ENCODE data around the gene RGS10. TPM values are rescaled to one million over a fixed set of nuclear protein-coding genes. Genes with fewer than 3 reads are reported as not detected.

RGS10 gene
- total and polyA plus RNA-seq, 10 of the 15 experiments (the other 5 are each of a cell fraction or from before 2014, with no cell fraction given): 72.8 to 193 (median 127) TPM

DNA sequence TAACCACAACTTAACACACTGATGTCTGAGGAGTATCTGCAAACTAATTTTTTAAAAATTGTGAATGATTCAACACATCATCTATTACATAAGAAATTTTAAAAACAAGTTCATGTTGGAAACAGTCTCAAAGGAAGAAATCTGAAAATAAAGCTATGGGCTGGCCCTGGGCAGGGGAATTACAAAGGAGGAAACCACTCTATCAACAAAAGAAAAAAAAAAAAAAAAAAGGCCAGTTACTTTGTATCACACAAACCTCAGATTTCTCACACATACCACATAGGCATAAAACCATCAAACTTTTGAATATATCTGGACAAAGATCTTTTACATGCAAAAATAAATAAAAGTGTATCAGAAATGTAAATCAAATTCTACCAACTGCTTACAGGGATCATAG lies 33.5 kb upstream of the RGS10 start:
- H4K20me1 ChIP-seq (ENCODE audit: control insufficient read depth, insufficient read depth): no peaks in the 10 kb centered on the region
- peaks cover 4 to 40% of the 10 kb centered on the region in 2 experiments for H3K36me3 ChIP-seq (ENCODE audit: control insufficient read depth in 2 of 2, insufficient read depth in 2 of 2, low read length in 1 of 2)
- intact Hi-C loops (cut with micrococcal nuclease; ENCODE audit: unreplicated experiment) (no loop called here), in situ Hi-C loops (cut with MboI) (no loop called here)
- ChIA-PET CTCF (interaction anchor here (1.8 to 2.3 kb wide), 2 partner anchors 17 to 33 kb away, joined by 9 to 12 read pairs; partner anchors contain the start of gene RGS10), SMC1A (ENCODE audit: uncharacterized antibody, unreplicated experiment) (interaction anchor here (1.0 to 1.5 kb wide), 3 partner anchors 11 to 27 kb away, joined by 3 to 6 read pairs (median 6); no protein-coding TSS in a partner anchor), RAD21 (ENCODE audit: unreplicated experiment) (no interaction called here), POLR2A (interaction anchor here (0.6 to 1.4 kb wide), 2 partner anchors 9 to 39 kb away, joined by 4 to 8 read pairs; no protein-coding TSS in a partner anchor)
- DNase-seq (ENCODE audit: low read depth, low spot score): no peak
- no peaks in the 10 kb centered on the region for H3K27me3 ChIP-seq (replicated peaks in 1 of 2; ENCODE audit: control insufficient read depth in 2 of 2, insufficient read depth in 2 of 2, low read length in 1 of 2)
- TF ChIP-seq SREBF2 (IDR thresholded peaks at IDR 0.05; ENCODE audit: low read length) (no peak), ASH2L (IDR thresholded peaks at IDR 0.05; ENCODE audit: borderline replicate concordance, low read depth) (no peak), ZNF384 (IDR thresholded peaks at IDR 0.05; ENCODE audit: borderline replicate concordance, low read depth, low read length) (peak; percentile 87)
- TF ChIP-seq, protein P1, sequence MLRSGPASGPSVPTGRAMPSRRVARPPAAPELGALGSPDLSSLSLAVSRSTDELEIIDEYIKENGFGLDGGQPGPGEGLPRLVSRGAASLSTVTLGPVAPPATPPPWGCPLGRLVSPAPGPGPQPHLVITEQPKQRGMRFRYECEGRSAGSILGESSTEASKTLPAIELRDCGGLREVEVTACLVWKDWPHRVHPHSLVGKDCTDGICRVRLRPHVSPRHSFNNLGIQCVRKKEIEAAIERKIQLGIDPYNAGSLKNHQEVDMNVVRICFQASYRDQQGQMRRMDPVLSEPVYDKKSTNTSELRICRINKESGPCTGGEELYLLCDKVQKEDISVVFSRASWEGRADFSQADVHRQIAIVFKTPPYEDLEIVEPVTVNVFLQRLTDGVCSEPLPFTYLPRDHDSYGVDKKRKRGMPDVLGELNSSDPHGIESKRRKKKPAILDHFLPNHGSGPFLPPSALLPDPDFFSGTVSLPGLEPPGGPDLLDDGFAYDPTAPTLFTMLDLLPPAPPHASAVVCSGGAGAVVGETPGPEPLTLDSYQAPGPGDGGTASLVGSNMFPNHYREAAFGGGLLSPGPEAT (IDR thresholded peaks at IDR 0.05; ENCODE audit: low read depth): 0 out of 2 replicates have a peak, but pooled peaks have one; percentile 29
- FAIRE-seq: no peak
- H3K4me1 ChIP-seq (ENCODE audit: control insufficient read depth, insufficient read depth, low read length): no peaks in the 10 kb centered on the region
- no peak overlapping the region for H3K4me2 ChIP-seq (ENCODE audit: control insufficient read depth, insufficient read depth)
- H2AFZ ChIP-seq (ENCODE audit: control insufficient read depth, low read depth, low read length): no peak overlapping the region
- ATAC-seq: no peak
- no TSS peak for BruUV-seq (replicated peaks)
- H3K79me2 ChIP-seq (ENCODE audit: control insufficient read depth, insufficient read depth, low read length): no peaks in the 10 kb centered on the region; the same call in 1 of the 2 replicates
- H3K27ac ChIP-seq (ENCODE audit: control insufficient read depth, insufficient read depth): no peak overlapping the region
- H3K9ac ChIP-seq (ENCODE audit: control insufficient read depth, insufficient read depth, low read length): no peak overlapping the region
- no peaks in the 10 kb centered on the region for H3K9me3 ChIP-seq (replicated peaks; ENCODE audit: control insufficient read depth, insufficient read depth, low read length)
- H3K4me3 ChIP-seq: no peak overlapping the region

DNA sequence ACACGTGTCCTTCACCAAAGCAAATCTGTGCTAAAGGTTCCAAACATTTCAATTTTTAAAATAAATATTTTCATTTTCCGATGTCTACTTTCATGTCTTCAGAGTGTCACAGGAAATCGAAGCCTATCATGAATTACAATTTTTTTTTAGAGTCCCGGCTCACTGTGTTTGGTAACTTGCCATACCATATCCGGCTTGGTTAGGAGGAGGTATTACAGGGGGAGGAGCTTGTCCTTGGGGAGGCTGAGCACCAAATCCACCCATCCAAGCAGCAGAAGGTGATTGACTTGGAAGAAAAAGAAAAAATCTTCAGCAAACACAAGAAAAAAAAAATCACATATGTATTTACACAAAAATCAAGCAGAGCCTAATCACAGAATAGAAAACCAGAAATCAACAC lies 33.0 kb upstream of the RGS10 start:
- 78% methylated on average over 5 of the region's 5 CpGs for WGBS (ENCODE audit: insufficient coverage, insufficient replicate concordance, low lambda C conversion rate, missing lambda C conversion rate)
- intact Hi-C loops (cut with micrococcal nuclease; ENCODE audit: unreplicated experiment): no loop called here
- SMC1A ChIA-PET (ENCODE audit: uncharacterized antibody, unreplicated experiment): no interaction called here
- RAD21 ChIA-PET (ENCODE audit: unreplicated experiment): no interaction called here
- Histone ChIP-seq H3K4me1 (ENCODE audit: control insufficient read depth, insufficient read depth, low read length) (no peaks in the 10 kb centered on the region), H3K79me2 (ENCODE audit: control insufficient read depth, insufficient read depth, low read length) (no peaks in the 10 kb centered on the region; the same call in 1 of the 2 replicates), H3K4me2 (ENCODE audit: control insufficient read depth, insufficient read depth) (no peak overlapping the region), H2AFZ (ENCODE audit: control insufficient read depth, low read depth, low read length) (no peak overlapping the region), H3K9me3 (replicated peaks; ENCODE audit: control insufficient read depth, insufficient read depth, low read length) (no peaks in the 10 kb centered on the region), H4K20me1 (ENCODE audit: control insufficient read depth, insufficient read depth) (no peaks in the 10 kb centered on the region), H3K9ac (ENCODE audit: control insufficient read depth, insufficient read depth, low read length) (no peak overlapping the region), H3K27ac (ENCODE audit: control insufficient read depth, insufficient read depth) (no peak overlapping the region), H3K36me3 (ENCODE audit: control insufficient read depth in 2 of 2, insufficient read depth in 2 of 2, low read length in 1 of 2) (peaks cover 4 to 40% of the 10 kb centered on the region in 2 experiments), H3K27me3 (replicated peaks in 1 of 2; ENCODE audit: control insufficient read depth in 2 of 2, insufficient read depth in 2 of 2, low read length in 1 of 2) (no peaks in the 10 kb centered on the region), H3K4me3 (no peak overlapping the region)
- ATAC-seq: no peak
- BruUV-seq (replicated peaks): no TSS peak
- no peak for DNase-seq (ENCODE audit: low read depth, low spot score)
- POLR2A ChIA-PET: interaction anchor here (0.6 to 1.4 kb wide), 2 partner anchors 10 to 39 kb away, joined by 4 to 8 read pairs; no protein-coding TSS in a partner anchor
- CTCF ChIA-PET: interaction anchor here (2.3 kb wide), 1 partner anchor 32 kb away, joined by 12 read pairs; the partner anchor contains the start of gene RGS10
- in situ Hi-C loops (cut with MboI): no loop called here
- no peak for FAIRE-seq
- TF ChIP-seq, protein P2, sequence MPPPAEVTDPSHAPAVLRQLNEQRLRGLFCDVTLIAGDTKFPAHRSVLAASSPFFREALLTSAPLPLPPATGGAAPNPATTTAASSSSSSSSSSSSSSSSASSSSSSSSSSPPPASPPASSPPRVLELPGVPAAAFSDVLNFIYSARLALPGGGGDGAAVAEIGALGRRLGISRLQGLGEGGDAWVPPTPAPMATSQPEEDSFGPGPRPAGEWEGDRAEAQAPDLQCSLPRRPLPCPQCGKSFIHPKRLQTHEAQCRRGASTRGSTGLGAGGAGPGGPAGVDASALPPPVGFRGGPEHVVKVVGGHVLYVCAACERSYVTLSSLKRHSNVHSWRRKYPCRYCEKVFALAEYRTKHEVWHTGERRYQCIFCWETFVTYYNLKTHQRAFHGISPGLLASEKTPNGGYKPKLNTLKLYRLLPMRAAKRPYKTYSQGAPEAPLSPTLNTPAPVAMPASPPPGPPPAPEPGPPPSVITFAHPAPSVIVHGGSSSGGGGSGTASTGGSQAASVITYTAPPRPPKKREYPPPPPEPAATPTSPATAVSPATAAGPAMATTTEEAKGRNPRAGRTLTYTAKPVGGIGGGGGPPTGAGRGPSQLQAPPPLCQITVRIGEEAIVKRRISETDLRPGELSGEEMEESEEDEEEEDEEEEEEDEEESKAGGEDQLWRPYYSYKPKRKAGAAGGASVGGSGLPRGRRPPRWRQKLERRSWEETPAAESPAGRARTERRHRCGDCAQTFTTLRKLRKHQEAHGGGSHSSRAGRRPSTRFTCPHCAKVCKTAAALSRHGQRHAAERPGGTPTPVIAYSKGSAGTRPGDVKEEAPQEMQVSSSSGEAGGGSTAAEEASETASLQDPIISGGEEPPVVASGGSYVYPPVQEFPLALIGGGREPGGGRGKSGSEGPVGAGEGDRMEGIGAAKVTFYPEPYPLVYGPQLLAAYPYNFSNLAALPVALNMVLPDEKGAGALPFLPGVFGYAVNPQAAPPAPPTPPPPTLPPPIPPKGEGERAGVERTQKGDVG (CRISPR knock-in tag; IDR thresholded peaks at IDR 0.05): no peak
- TF ChIP-seq MEF2B (IDR thresholded peaks at IDR 0.05; ENCODE audit: partially characterized antibody, poor library complexity, severe bottlenecking) (no peak), MXI1 (IDR thresholded peaks at IDR 0.05; ENCODE audit: low read depth, low read length) (no peak), CREB1 (IDR thresholded peaks at IDR 0.05; ENCODE audit: low read depth) (no peak), IRF4 (IDR thresholded peaks at IDR 0.05; ENCODE audit: low read depth, low read length) (no peak), FOXM1 (IDR thresholded peaks at IDR 0.05; ENCODE audit: low read depth, low read length) (no peak), YBX1 (IDR thresholded peaks at IDR 0.05) (no peak)
- TF ChIP-seq, protein P3, sequence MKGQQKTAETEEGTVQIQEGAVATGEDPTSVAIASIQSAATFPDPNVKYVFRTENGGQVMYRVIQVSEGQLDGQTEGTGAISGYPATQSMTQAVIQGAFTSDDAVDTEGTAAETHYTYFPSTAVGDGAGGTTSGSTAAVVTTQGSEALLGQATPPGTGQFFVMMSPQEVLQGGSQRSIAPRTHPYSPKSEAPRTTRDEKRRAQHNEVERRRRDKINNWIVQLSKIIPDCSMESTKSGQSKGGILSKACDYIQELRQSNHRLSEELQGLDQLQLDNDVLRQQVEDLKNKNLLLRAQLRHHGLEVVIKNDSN (IDR thresholded peaks at IDR 0.05; ENCODE audit: borderline replicate concordance, extremely low read length, insufficient read depth, low read depth, low read length): no peak
